Measurements from ENCODE around the gene GRIN1. TPM values are rescaled to one million over a fixed set of nuclear protein-coding genes. Genes with fewer than 3 reads are reported as not detected.

Gene GRIN1
- total RNA-seq, 1 experiment from 2014 or later, result 2.9 TPM

DNA sequence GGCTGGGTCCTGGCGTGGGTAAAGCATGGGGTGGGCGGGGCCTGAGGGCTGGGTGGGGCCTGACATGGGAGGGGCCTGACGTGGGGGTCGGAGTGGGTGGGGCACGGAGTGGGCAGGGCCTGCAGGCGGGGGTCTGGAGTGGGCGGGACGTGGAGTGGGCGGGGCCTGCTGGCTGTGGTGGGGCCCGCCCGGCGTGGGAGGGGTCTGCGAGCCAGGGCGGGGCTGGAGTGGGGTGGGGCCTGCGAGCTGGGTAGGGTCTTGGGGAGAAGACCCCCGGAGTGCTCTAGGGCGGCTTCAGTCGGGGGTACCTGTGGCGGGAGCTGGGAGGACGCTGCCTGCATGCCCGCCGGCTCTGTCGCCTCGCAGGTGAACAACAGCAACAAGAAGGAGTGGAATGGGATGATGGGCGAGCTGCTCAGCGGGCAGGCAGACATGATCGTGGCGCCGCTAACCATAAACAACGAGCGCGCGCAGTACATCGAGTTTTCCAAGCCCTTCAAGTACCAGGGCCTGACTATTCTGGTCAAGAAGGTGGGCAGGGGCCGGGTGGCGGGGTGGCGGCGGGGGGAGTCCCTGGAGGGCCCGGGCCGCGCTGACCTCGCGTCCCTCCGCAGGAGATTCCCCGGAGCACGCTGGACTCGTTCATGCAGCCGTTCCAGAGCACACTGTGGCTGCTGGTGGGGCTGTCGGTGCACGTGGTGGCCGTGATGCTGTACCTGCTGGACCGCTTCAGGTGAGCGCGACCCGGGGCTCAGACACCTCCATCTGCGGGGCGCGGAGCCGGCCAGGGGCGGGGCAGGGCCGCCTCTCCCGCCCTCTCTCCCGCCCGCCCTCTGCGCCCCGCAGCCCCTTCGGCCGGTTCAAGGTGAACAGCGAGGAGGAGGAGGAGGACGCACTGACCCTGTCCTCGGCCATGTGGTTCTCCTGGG, 22.9 kb downstream of the GRIN1 start:
- Histone ChIP-seq H3K27ac (ENCODE audit: insufficient read length, low read depth, low read length) (no peak overlapping the region), H2BK5ac (ENCODE audit: insufficient read length, low read length) (no peak overlapping the region), H3T11ph (ENCODE audit: low read length) (no peak overlapping the region), H3K27me3 (ENCODE audit: insufficient read depth, low read length) (peaks cover 33% of the 10 kb centered on the region; the same call in 1 of the 2 replicates), H4K8ac (replicated peaks; ENCODE audit: insufficient read length, low read depth, low read length) (no peak overlapping the region), H3K79me2 (ENCODE audit: insufficient read depth, low read length) (no peaks in the 10 kb centered on the region), H3K4me1 (ENCODE audit: insufficient read depth, low read length) (no peaks in the 10 kb centered on the region), H3K4me2 (ENCODE audit: insufficient read depth, insufficient read length, low read length) (peak overlapping the region; percentile 70), H2AK5ac (ENCODE audit: insufficient read length, low read length) (no peak overlapping the region), H3K79me1 (ENCODE audit: insufficient read depth, low read depth, low read length, poor library complexity, severe bottlenecking) (no peaks in the 10 kb centered on the region), H3K18ac (ENCODE audit: insufficient read length, low read depth, low read length) (no peak overlapping the region), H2BK12ac (ENCODE audit: insufficient read length, low read depth, low read length) (no peak overlapping the region), H3K4ac (ENCODE audit: low read depth, low read length) (no peak overlapping the region), H4K5ac (ENCODE audit: insufficient read length, low read depth, low read length) (no peak overlapping the region), H3K9ac (ENCODE audit: extremely low read depth, insufficient read length, low read length) (no peak overlapping the region), H2AFZ (ENCODE audit: low read length) (no peak overlapping the region), H2BK20ac (ENCODE audit: low read depth, low read length, poor library complexity, severe bottlenecking) (no peak overlapping the region), H3K23ac (ENCODE audit: insufficient read length, low read depth, low read length) (no peak overlapping the region), H2BK120ac (ENCODE audit: low read depth, low read length, poor library complexity, severe bottlenecking) (no peak overlapping the region), H2BK15ac (ENCODE audit: low read depth, low read length) (no peak overlapping the region), H4K91ac (ENCODE audit: insufficient read length, low read depth, low read length) (no peak overlapping the region), H3K9me3 (ENCODE audit: control insufficient read depth, low read depth, low read length) (no peaks in the 10 kb centered on the region), H4K20me1 (ENCODE audit: control insufficient read depth, insufficient read depth, insufficient read length) (peaks cover 2% of the 10 kb centered on the region), H3K23me2 (ENCODE audit: insufficient read length, low read depth, low read length, poor library complexity, severe bottlenecking) (peaks cover 16% of the 10 kb centered on the region), H3K56ac (ENCODE audit: insufficient read length, low read depth, low read length) (no peak overlapping the region), H3K14ac (ENCODE audit: insufficient read depth, low read length) (no peak overlapping the region)
- H3K4me1 Mint-ChIP-seq, result peaks cover 0 to 11% of the 10 kb centered on the region in 2 experiments; a peak in 2 of 4 replicates
- TF ChIP-seq, protein P1, sequence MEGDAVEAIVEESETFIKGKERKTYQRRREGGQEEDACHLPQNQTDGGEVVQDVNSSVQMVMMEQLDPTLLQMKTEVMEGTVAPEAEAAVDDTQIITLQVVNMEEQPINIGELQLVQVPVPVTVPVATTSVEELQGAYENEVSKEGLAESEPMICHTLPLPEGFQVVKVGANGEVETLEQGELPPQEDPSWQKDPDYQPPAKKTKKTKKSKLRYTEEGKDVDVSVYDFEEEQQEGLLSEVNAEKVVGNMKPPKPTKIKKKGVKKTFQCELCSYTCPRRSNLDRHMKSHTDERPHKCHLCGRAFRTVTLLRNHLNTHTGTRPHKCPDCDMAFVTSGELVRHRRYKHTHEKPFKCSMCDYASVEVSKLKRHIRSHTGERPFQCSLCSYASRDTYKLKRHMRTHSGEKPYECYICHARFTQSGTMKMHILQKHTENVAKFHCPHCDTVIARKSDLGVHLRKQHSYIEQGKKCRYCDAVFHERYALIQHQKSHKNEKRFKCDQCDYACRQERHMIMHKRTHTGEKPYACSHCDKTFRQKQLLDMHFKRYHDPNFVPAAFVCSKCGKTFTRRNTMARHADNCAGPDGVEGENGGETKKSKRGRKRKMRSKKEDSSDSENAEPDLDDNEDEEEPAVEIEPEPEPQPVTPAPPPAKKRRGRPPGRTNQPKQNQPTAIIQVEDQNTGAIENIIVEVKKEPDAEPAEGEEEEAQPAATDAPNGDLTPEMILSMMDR (conservative IDR thresholded peaks at IDR 0.05), result no peak
- H3K36me3 Mint-ChIP-seq (ENCODE audit: insufficient read depth in 1 of 3, low read depth in 3 of 3), result no peaks in the 10 kb centered on the region
- peaks cover 95% of the 10 kb centered on the region for H3K27me3 Mint-ChIP-seq (ENCODE audit: low read depth)
- no CpG with 5 or more reads among the region's 71 CpGs for WGBS (ENCODE audit: extremely low coverage, insufficient read length, low lambda C conversion rate)
- H3K4me3 Mint-ChIP-seq, result peak overlapping the region; percentile 52 to 82
- H3K27ac Mint-ChIP-seq, result no peak overlapping the region
- DNase-seq, result no peak
- H3K9me3 Mint-ChIP-seq, result no peaks in the 10 kb centered on the region; a peak in 1 of 5 replicates

All from H9 (cell line).